Measurements from ENCODE around the gene WDR73. TPM values are rescaled to one million over a fixed set of nuclear protein-coding genes. Genes with fewer than 3 reads are reported as not detected.

Gene WDR73
- total and polyA plus RNA-seq, 4 donors, result 7.5 to 16.0 (median 10.1) TPM

GRCh38 chr15:84634228-84634837 is 19.8 kb downstream of the WDR73 start:
- Histone ChIP-seq H3K4me1 (ENCODE audit: control insufficient read depth in 4 of 4, insufficient read depth in 4 of 4, low read length in 3 of 4) (peaks cover 6 to 43% (median 27%) of the 10 kb centered on the region in 4 donors), H3K27me3 (ENCODE audit: control insufficient read depth in 4 of 4, insufficient read depth in 4 of 4, low read length in 3 of 4) (no peaks in the 10 kb centered on the region), H3K27ac (ENCODE audit: low read depth in 1 of 2, low read length in 2 of 2) (peak overlapping the region; percentile 80 to 94), H3K36me3 (ENCODE audit: control insufficient read depth in 4 of 4, insufficient read depth in 3 of 4, low read depth in 1 of 4, low read length in 3 of 4) (peaks cover 0 to 10% (median 2%) of the 10 kb centered on the region in 4 donors), H3K4me3 (ENCODE audit: low read depth in 1 of 3, low read length in 3 of 3) (peak overlapping the region; percentile 33 to 71 (median 50)), H3K9ac (ENCODE audit: low read depth in 1 of 2, low read length in 2 of 2) (peak overlapping the region; percentile 54 to 68), H3K9me3 (ENCODE audit: control insufficient read depth in 4 of 4, low read length in 3 of 4) (no peaks in the 10 kb centered on the region)
- peak; percentile 42 for TF ChIP-seq YY1 (IDR thresholded peaks at IDR 0.05)
- TF ChIP-seq EGR1 (IDR thresholded peaks at IDR 0.05; ENCODE audit: low read depth in 2 of 2), result no peak
- no peak for TF ChIP-seq MAX (IDR thresholded peaks at IDR 0.05)
- TF ChIP-seq REST (IDR thresholded peaks at IDR 0.05), result no peak
- WGBS, result 23% methylated on average over 23 of the region's 23 CpGs
- no peak for DNase-seq (ENCODE audit: low spot score)

GRCh38 chr15:84633311-84634227 is 20.5 kb downstream of the WDR73 start:
- peak; percentile 83 for DNase-seq (ENCODE audit: low spot score)
- H3K9ac ChIP-seq (ENCODE audit: low read depth in 1 of 2, low read length in 2 of 2), result peak overlapping the region; percentile 66 to 68
- WGBS, result under 1% methylated on average over 105 of the region's 105 CpGs
- no peaks in the 10 kb centered on the region for H3K27me3 ChIP-seq (ENCODE audit: control insufficient read depth in 4 of 4, insufficient read depth in 4 of 4, low read length in 3 of 4)
- TF ChIP-seq TAF1 (conservative IDR thresholded peaks at IDR 0.05) (peak; percentile 46), SP1 (IDR thresholded peaks at IDR 0.05) (peak; percentile 13), FOXA1 (IDR thresholded peaks at IDR 0.05) (no peak), GABPA (IDR thresholded peaks at IDR 0.05 in 1 of 2, conservative IDR thresholded peaks at IDR 0.05 in 1 of 2) (no peak), HNF4A (conservative IDR thresholded peaks at IDR 0.05) (no peak), ZBTB33 (IDR thresholded peaks at IDR 0.05) (no peak), NR2F2 (IDR thresholded peaks at IDR 0.05) (no peak), YY1 (IDR thresholded peaks at IDR 0.05) (peak; percentile 60)
- H3K9me3 ChIP-seq (ENCODE audit: control insufficient read depth in 4 of 4, low read length in 3 of 4), result no peaks in the 10 kb centered on the region
- peaks cover 6 to 43% (median 27%) of the 10 kb centered on the region in 4 donors for H3K4me1 ChIP-seq (ENCODE audit: control insufficient read depth in 4 of 4, insufficient read depth in 4 of 4, low read length in 3 of 4)
- H3K4me3 ChIP-seq (ENCODE audit: low read depth in 1 of 3, low read length in 3 of 3), result peak overlapping the region; percentile 33 to 71 (median 50)
- peaks cover 0 to 7% (median 1%) of the 10 kb centered on the region in 4 donors for H3K36me3 ChIP-seq (ENCODE audit: control insufficient read depth in 4 of 4, insufficient read depth in 3 of 4, low read depth in 1 of 4, low read length in 3 of 4)
- peak overlapping the region; percentile 80 to 94 for H3K27ac ChIP-seq (ENCODE audit: low read depth in 1 of 2, low read length in 2 of 2)

Data from liver (tissue), 9 donors.